Activated CD8-positive, alpha-beta T cell treated with anti-CD3 and anti-CD28 coated beads, Interleukin-2, amount 10 ng/mL, durations not matched to agents 7 days and 5 days (primary cell): ENCODE results near the gene NSD2. TPM values are rescaled to one million over a fixed set of nuclear protein-coding genes. Genes with fewer than 3 reads are reported as not detected.
"Not testable (repeated sequence)": the region's sequence is repeated elsewhere in the genome, so short reads cannot be mapped to it uniquely, and the experiment has no call there.

Experiments used
- ATAC-seq: fragments of 150-1000 bp; cut with Tn5 transposase; one replicate; pipeline ENCODE4 v1.10.0; 2021; ENCODE audit warnings: moderate library complexity
- CTCF ChIA-PET: fragments of 350-600 bp; sonication (Branson Sonifier 250); formaldehyde crosslinking; loops from one replicate; lab custom pipeline; 2021; ENCODE audit warnings: antibody characterized with exemption; lab: Charles Lee
- POLR2A ChIA-PET: fragments of 350-600 bp; sonication (Branson Sonifier 250); formaldehyde crosslinking; loops from one replicate; lab custom pipeline; 2021; ENCODE audit warnings: antibody characterized with exemption; lab: Charles Lee
- DNase-seq: peaks from one replicate; pipeline ENCODE4 v3.0.0-alpha.2; 2020
- H3K27ac Mint-ChIP-seq: one replicate; pipeline ENCODE4 v1.8.0; 2021; ENCODE audit warnings: mild to moderate bottlenecking, mixed read lengths
- H3K27me3 Mint-ChIP-seq: one replicate; pipeline ENCODE4 v1.8.0; 2021; ENCODE audit warnings: low read depth, mixed read lengths
- H3K36me3 Mint-ChIP-seq: one replicate; pipeline ENCODE4 v1.8.0; 2021; ENCODE audit warnings: low read depth, mixed read lengths
- H3K4me1 Mint-ChIP-seq: one replicate; pipeline ENCODE4 v1.8.0; 2021; ENCODE audit warnings: low read depth, mixed read lengths
- H3K4me3 Mint-ChIP-seq: one replicate; pipeline ENCODE4 v1.8.0; 2021; ENCODE audit warnings: mild to moderate bottlenecking, mixed read lengths
- H3K9me3 Mint-ChIP-seq: one replicate; pipeline ENCODE4 v1.8.0; 2022; ENCODE audit warnings: mixed read lengths; ENCODE audit not compliant: insufficient read depth
- microRNA-seq: library from miRNA; unstranded; fragments of <30 nt; microRNA quantifications from one replicate; pipeline ENCODE4 v1.2.0, GENCODE V29; 2022
- total RNA-seq, 2 experiments: library from RNA; stranded (reverse); gene quantifications; one replicate each; pipeline ENCODE4 v1.2.3, GENCODE V29; 2021

The NSD2 gene
- total RNA-seq, 2 experiments from 2014 or later: 287 to 290 TPM

DNA sequence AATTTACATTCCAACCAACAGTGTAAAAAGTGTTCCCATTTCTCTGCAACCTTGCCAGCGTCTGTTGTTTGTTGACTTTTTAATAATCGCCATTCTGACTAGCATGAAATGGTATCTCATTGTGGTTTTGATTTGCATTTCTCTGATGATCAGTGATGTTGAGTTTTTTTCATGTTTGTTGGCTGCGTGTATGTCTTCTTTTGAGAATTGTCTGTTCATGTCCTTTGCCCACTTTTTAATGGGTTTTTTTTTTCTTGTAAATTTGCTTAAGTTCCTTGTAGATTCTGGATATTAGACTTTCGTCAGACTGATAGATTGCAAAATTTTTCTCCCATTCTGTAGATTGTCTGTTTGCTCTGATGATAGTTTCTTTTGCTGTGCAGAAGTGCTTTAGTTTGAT is 155.9 kb downstream of the NSD2 start:
- H3K36me3 Mint-ChIP-seq, H3K9me3 Mint-ChIP-seq, ATAC-seq, H3K27ac Mint-ChIP-seq, H3K4me1 Mint-ChIP-seq, H3K4me3 Mint-ChIP-seq, DNase-seq, CTCF ChIA-PET: not testable (repeated sequence)
- POLR2A ChIA-PET: interaction anchor here (1.3 kb wide), 1 partner anchor 18 kb away, joined by 4 read pairs; the partner anchor contains the start of gene NELFA
- peaks cover 66% of the 10 kb centered on the region for H3K27me3 Mint-ChIP-seq

DNA sequence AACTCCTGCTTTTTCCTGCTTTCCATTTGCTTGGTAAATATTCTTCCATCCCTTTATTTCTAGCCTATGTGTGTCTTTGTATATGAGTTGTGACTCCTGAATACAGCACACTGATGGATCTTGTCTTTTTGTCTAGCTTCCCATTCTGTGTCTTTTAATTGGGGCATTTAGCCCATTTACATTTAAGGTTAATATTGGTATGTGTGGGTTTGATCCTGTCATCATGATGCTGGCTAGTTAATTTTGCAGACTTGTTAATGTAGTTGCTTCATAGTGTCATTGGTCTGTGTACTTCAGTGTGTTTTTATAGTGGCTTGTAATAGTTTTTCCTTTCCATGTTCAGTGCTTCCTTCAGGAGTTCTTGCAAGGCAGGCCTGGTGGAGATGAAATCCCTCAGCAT is 160.0 kb downstream of the NSD2 start:
- ATAC-seq, POLR2A ChIA-PET, H3K27ac Mint-ChIP-seq, H3K4me3 Mint-ChIP-seq, H3K9me3 Mint-ChIP-seq, H3K4me1 Mint-ChIP-seq, CTCF ChIA-PET, DNase-seq, H3K36me3 Mint-ChIP-seq: not testable (repeated sequence)
- H3K27me3 Mint-ChIP-seq: peaks cover 46% of the 10 kb centered on the region

Small RNAs within 50 kb of the gene (microRNA-seq; reads per million reads assigned to microRNA genes)
- not detected for gene MIR943

Other genes with a start within 250 kb of the NSD2 start
- under 1 TPM; 0.45 to 0.91 TPM for gene FAM53A, start 187.1 kb upstream of the NSD2 start, total RNA-seq
- 100 to 1,000 TPM; 132 to 136 TPM for gene SLBP, start 159.1 kb upstream of the NSD2 start, total RNA-seq
- 10 to 100 TPM; 21.9 to 22.4 TPM for gene TMEM129, start 150.1 kb upstream of the NSD2 start, total RNA-seq
- gene TACC3, start 149.9 kb upstream of the NSD2 start, total RNA-seq: 100 to 1,000 TPM; 284 to 311 TPM
- gene FGFR3, start 78.1 kb upstream of the NSD2 start, total RNA-seq: under 1 TPM; 0.34 to 0.37 TPM
- 10 to 100 TPM; 56.6 to 58.9 TPM for gene LETM1, start 15.2 kb upstream of the NSD2 start, total RNA-seq
- 10 to 100 TPM; 32.2 to 35.6 TPM for gene NELFA, start 137.6 kb downstream of the NSD2 start, total RNA-seq
- gene NAT8L, start 187.9 kb downstream of the NSD2 start, total RNA-seq: under 1 TPM in 1 of 2 experiments, not detected in 1; 0.05 TPM